Glutamatergic neuron (in vitro differentiated cells): ENCODE data around the gene SMG6. TPM values are rescaled to one million over a fixed set of nuclear protein-coding genes. Genes with fewer than 3 reads are reported as not detected.

Source experiments
- DNase-seq: peaks from one replicate; pipeline ENCODE4 v3.0.0; 2022
- H3K27ac Mint-ChIP-seq: one replicate; pipeline ENCODE4 v1.8.0; 2020; ENCODE audit warnings: mild to moderate bottlenecking, mixed read lengths, inconsistent platforms; ENCODE audit not compliant: unreplicated experiment
- H3K27me3 Mint-ChIP-seq: one replicate; pipeline ENCODE4 v1.8.0; 2020; ENCODE audit warnings: mild to moderate bottlenecking, moderate library complexity, mixed read lengths, inconsistent platforms; ENCODE audit not compliant: unreplicated experiment
- H3K36me3 Mint-ChIP-seq: one replicate; pipeline ENCODE4 v1.8.0; 2020; ENCODE audit warnings: mild to moderate bottlenecking, mixed read lengths, inconsistent platforms; ENCODE audit not compliant: unreplicated experiment
- H3K4me1 Mint-ChIP-seq: one replicate; pipeline ENCODE4 v1.8.0; 2020; ENCODE audit warnings: mild to moderate bottlenecking, low read depth, mixed read lengths, inconsistent platforms; ENCODE audit not compliant: unreplicated experiment
- H3K4me3 Mint-ChIP-seq: one replicate; pipeline ENCODE4 v1.8.0; 2020; ENCODE audit warnings: mild to moderate bottlenecking, mixed read lengths, inconsistent platforms; ENCODE audit not compliant: unreplicated experiment
- H3K9me3 Mint-ChIP-seq: one replicate; pipeline ENCODE4 v1.8.0; 2020; ENCODE audit warnings: mild to moderate bottlenecking, moderate library complexity, mixed read lengths, inconsistent platforms; ENCODE audit not compliant: unreplicated experiment
- total RNA-seq: library from RNA; stranded (reverse); fragmentation: NEBNext Ultra II Directional; extraction: Animal tissue kit (Norgen Biotek cat#: 25700); gene quantifications from one replicate; pipeline ENCODE4 v1.2.1, GENCODE V29; 2021; ENCODE audit not compliant: unreplicated experiment
- TF ChIP-seq, protein P1 (sequence below): fragments of 200-600 bp; sonication (generic); IDR thresholded peaks from one replicate; pipeline ENCODE4 v1.5.0; 2021; ENCODE audit not compliant: partially characterized antibody, unreplicated experiment

SMG6 gene
- total RNA-seq, 1 donor from 2014 or later: 42.7 TPM

DNA sequence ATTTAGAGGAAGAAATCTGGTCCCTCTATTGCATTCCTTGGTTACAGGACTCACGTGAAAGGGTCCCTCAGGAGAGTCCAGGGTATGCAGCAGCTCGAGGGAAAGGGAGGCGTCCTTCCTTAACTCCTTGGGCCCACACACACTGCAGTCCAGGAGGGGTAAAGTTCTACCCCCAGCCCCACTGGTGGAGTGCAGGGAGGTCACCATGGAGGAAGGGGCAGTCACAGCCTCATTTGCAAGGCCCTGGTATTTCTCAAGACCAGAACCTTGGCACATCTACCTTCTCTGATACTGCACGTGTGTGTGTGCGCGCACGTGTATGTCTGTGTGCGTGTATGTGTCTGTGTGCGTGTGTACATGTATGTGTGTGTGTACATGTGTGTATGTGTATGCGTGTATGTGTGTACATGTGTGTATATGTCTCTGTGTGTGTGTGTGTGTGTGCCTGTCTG is 237.6 kb downstream of the SMG6 start:
- TF ChIP-seq, protein P1, sequence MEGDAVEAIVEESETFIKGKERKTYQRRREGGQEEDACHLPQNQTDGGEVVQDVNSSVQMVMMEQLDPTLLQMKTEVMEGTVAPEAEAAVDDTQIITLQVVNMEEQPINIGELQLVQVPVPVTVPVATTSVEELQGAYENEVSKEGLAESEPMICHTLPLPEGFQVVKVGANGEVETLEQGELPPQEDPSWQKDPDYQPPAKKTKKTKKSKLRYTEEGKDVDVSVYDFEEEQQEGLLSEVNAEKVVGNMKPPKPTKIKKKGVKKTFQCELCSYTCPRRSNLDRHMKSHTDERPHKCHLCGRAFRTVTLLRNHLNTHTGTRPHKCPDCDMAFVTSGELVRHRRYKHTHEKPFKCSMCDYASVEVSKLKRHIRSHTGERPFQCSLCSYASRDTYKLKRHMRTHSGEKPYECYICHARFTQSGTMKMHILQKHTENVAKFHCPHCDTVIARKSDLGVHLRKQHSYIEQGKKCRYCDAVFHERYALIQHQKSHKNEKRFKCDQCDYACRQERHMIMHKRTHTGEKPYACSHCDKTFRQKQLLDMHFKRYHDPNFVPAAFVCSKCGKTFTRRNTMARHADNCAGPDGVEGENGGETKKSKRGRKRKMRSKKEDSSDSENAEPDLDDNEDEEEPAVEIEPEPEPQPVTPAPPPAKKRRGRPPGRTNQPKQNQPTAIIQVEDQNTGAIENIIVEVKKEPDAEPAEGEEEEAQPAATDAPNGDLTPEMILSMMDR: no peak
- Mint-ChIP-seq H3K4me1 (peaks cover 38% of the 10 kb centered on the region), H3K9me3 (peaks cover 18% of the 10 kb centered on the region), H3K27me3 (peaks cover 24% of the 10 kb centered on the region), H3K27ac (no peak overlapping the region), H3K4me3 (peak overlapping the region; percentile 42), H3K36me3 (no peaks in the 10 kb centered on the region)
- DNase-seq: no peak

DNA sequence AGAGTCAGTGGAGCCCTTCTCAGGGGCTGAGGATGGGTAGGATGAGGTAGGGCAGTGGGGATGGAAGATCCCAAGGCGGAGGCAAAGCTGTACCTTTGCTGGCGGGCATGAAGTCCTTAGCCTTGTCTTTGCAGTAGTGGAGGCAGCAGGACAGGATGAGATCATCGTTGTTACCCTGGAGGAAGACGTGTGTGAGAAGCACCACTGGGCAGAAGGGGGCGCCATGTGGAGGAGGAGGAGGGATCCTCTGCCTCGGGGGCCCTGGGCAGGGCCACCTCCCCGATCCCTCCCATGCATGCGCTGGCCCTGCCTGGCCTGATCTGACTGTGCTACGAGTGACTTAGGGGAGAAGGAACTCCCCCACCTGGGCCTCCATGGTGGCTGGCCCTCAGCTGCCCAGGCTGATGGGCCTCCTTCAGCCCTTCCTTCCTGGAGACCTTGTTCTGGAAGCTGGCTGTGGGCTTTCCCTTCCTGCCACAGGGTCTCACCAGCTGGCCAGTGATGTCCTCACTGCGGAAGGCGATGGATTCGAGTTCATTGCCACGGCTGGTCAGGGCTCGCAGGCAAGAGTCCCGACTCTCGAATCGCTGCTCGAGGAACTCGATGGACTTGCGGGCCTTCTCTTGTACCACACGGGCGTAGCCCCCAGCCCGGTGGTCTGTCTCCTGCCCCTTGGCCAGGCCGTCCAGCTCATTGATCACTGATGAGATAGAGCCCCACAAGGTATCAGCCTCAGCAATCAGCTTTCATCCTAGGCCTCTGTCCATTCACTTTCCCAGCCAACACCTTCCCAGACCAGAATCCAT is 238.4 kb downstream of the SMG6 start:
- peaks cover 27% of the 10 kb centered on the region for H3K27me3 Mint-ChIP-seq
- no peak for DNase-seq
- H3K4me3 Mint-ChIP-seq: no peak overlapping the region
- TF ChIP-seq, protein P1: no peak
- no peaks in the 10 kb centered on the region for H3K36me3 Mint-ChIP-seq
- no peak overlapping the region for H3K27ac Mint-ChIP-seq
- peaks cover 34% of the 10 kb centered on the region for H3K4me1 Mint-ChIP-seq
- peaks cover 18% of the 10 kb centered on the region for H3K9me3 Mint-ChIP-seq

DNA sequence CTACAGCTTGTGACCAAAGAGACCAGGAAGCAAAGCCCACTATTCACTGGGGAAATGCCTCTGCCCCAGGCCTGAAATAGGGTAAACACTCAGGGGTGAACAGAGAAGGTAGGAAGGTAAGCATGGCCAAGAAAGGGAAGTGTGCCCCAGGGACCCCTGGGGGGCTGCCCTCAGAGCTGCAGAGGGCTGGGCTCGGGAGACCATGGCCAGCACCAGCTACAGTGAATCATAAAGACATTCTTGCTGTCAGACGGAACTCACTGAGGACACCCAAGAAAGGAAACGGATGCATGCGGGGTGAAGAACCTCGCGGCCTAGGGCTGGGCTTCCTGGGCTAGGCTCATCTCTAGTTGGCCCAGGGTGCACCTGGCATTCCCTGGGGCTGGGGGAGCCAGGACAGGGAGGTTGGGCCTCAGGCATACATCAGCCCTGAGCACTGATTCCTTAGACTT is 239.0 kb downstream of the SMG6 start:
- TF ChIP-seq, protein P1: no peak
- no peak overlapping the region for H3K27ac Mint-ChIP-seq
- H3K27me3 Mint-ChIP-seq: peaks cover 25% of the 10 kb centered on the region
- H3K36me3 Mint-ChIP-seq: no peaks in the 10 kb centered on the region
- no peak for DNase-seq
- peaks cover 16% of the 10 kb centered on the region for H3K9me3 Mint-ChIP-seq
- peaks cover 29% of the 10 kb centered on the region for H3K4me1 Mint-ChIP-seq
- H3K4me3 Mint-ChIP-seq: no peak overlapping the region

DNA sequence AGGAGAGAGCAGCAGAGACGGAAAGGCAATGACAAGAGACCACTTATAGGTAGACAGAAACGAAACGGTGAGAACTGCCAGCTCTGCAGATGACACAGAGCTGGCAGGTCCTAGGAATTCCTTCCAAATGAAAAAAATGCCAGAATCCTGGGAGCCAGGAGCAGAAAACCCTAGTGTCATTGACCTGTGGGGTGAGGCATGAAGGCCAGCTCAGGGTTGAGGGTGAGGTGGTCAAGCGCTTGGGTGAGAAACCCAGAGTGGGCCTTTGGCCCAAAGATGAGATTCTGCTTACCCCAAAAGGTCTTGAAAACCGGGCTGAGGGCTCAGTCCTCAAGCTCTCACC is 239.5 kb downstream of the SMG6 start:
- no peaks in the 10 kb centered on the region for H3K36me3 Mint-ChIP-seq
- H3K9me3 Mint-ChIP-seq: peaks cover 14% of the 10 kb centered on the region
- H3K4me3 Mint-ChIP-seq: peak overlapping the region; percentile 31
- peaks cover 29% of the 10 kb centered on the region for H3K4me1 Mint-ChIP-seq
- no peak overlapping the region for H3K27ac Mint-ChIP-seq
- peaks cover 25% of the 10 kb centered on the region for H3K27me3 Mint-ChIP-seq
- DNase-seq: no peak
- TF ChIP-seq, protein P1: no peak
